ENCODE results near the gene METRNL.

METRNL gene

DNA sequence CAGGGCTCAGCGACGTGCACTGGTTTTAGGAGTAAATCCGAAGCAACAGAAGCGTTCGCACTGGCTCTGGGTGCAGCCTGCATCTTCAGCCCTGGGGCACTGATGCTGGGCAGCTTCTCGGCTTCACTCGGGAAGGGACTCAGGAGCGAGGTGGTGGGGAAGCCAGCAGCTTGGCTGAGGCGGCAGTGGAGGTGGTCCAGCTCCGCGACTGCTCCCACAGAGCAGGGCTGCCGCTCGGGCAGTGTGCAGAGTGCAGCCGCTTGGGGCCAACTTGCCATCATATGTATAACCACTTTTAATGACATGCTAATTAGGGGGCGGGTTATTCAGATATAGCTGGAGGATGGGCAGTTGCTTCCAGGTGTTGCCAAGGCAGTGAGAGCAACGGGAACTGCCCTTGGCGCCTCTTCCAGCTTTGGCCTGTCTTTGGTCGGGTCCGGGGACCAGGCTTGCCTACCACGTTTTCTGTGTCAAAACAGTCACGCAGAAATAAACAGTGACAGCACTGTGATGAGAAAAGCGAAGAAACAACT, 26.7 kb downstream of the METRNL start:
- H3K4me3 ChIP-seq (ENCODE audit: low read depth, low read length): no peak overlapping the region
- H3K36me3 ChIP-seq: no peaks in the 10 kb centered on the region
- TF ChIP-seq, protein P1, sequence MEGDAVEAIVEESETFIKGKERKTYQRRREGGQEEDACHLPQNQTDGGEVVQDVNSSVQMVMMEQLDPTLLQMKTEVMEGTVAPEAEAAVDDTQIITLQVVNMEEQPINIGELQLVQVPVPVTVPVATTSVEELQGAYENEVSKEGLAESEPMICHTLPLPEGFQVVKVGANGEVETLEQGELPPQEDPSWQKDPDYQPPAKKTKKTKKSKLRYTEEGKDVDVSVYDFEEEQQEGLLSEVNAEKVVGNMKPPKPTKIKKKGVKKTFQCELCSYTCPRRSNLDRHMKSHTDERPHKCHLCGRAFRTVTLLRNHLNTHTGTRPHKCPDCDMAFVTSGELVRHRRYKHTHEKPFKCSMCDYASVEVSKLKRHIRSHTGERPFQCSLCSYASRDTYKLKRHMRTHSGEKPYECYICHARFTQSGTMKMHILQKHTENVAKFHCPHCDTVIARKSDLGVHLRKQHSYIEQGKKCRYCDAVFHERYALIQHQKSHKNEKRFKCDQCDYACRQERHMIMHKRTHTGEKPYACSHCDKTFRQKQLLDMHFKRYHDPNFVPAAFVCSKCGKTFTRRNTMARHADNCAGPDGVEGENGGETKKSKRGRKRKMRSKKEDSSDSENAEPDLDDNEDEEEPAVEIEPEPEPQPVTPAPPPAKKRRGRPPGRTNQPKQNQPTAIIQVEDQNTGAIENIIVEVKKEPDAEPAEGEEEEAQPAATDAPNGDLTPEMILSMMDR (IDR thresholded peaks at IDR 0.05; ENCODE audit: low read depth, low read length): no peak
- H3K27me3 ChIP-seq (ENCODE audit: insufficient read depth, low read depth, severe bottlenecking): no peaks in the 10 kb centered on the region
- DNase-seq: no peak
- H3K9me3 ChIP-seq (ENCODE audit: severe bottlenecking): peaks cover 11% of the 10 kb centered on the region
- H3K27ac ChIP-seq: no peak overlapping the region

DNA sequence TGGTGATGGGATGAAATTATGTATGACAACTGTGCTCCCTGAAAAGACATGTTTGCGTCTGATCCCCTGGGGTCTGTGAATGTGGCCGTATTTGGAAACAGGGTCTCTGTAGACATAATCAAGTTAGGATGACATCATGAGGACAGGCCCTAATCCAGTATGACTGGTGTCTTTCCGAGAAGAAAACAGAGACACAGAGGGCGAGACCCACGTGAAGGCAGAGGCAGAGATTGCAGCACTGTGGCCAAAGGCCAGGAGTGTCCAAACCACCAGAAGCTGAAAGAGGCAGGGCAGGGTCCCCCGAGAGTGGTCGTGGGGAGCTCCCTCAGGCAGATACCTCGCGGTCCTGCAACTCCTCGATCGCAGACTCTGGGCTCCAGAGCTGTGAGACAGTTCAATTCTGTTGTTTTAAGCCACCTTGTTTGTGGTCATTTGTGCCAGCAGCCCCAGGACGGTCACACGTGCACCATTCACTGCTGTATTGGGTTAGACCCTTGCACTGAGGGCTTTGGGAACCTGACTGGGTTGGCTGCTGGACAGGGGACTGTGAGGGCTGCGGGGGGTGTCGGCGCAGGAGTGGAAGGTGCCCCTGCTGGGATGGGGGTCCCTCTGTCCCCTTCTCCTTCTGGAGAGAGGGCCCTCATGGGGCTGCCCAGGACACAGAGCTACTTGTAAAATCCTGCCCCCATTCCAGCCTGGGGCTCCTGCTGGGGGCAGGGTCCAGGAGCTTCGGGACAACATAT, 27.7 kb downstream of the METRNL start:
- H3K36me3 ChIP-seq: no peaks in the 10 kb centered on the region
- H3K27me3 ChIP-seq (ENCODE audit: insufficient read depth, low read depth, severe bottlenecking): no peaks in the 10 kb centered on the region
- H3K4me3 ChIP-seq (ENCODE audit: low read depth, low read length): no peak overlapping the region
- H3K27ac ChIP-seq: no peak overlapping the region
- TF ChIP-seq, protein P1 (IDR thresholded peaks at IDR 0.05; ENCODE audit: low read depth, low read length): no peak
- no peak for DNase-seq
- peaks cover 11% of the 10 kb centered on the region for H3K9me3 ChIP-seq (ENCODE audit: severe bottlenecking)

GRCh38 chr17:83107656-83108048, 28.2 kb downstream of the METRNL start:
- peaks cover 11% of the 10 kb centered on the region for H3K9me3 ChIP-seq (ENCODE audit: severe bottlenecking)
- no peaks in the 10 kb centered on the region for H3K36me3 ChIP-seq
- DNase-seq: no peak
- H3K4me3 ChIP-seq (ENCODE audit: low read depth, low read length): no peak overlapping the region
- no peak overlapping the region for H3K27ac ChIP-seq
- TF ChIP-seq, protein P1 (IDR thresholded peaks at IDR 0.05; ENCODE audit: low read depth, low read length): no peak
- no peaks in the 10 kb centered on the region for H3K27me3 ChIP-seq (ENCODE audit: insufficient read depth, low read depth, severe bottlenecking)

GRCh38 chr17:83108709-83109108, 29.3 kb downstream of the METRNL start:
- Histone ChIP-seq H3K9me3 (ENCODE audit: severe bottlenecking) (peaks cover 8% of the 10 kb centered on the region), H3K27me3 (ENCODE audit: insufficient read depth, low read depth, severe bottlenecking) (no peaks in the 10 kb centered on the region), H3K36me3 (no peaks in the 10 kb centered on the region), H3K27ac (no peak overlapping the region), H3K4me3 (ENCODE audit: low read depth, low read length) (no peak overlapping the region)
- TF ChIP-seq, protein P1 (IDR thresholded peaks at IDR 0.05; ENCODE audit: low read depth, low read length): no peak
- no peak for DNase-seq

DNA sequence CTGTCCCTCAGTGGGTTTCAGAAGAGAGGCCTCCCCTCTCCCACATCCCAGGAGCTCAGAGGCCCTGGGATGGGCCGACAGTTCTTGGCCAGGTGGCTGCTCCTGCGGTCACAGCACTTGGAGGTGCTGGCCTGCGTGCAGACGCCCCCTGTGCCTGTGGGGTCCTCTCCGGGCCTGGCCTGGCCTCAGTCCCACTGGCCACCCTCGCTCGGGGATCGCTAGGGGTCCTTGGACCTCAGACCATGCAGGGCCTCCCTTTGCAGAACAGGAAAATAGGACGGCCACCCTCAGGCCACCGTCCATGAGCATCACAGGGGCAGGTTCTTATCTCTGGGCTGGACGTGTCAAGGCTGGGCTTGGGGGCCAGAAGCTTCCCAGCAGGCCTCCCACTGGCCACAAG, 30.0 kb downstream of the METRNL start:
- Histone ChIP-seq H3K36me3 (no peaks in the 10 kb centered on the region), H3K9me3 (ENCODE audit: severe bottlenecking) (peaks cover 8% of the 10 kb centered on the region), H3K4me3 (ENCODE audit: low read depth, low read length) (no peak overlapping the region), H3K27me3 (ENCODE audit: insufficient read depth, low read depth, severe bottlenecking) (no peaks in the 10 kb centered on the region), H3K27ac (no peak overlapping the region)
- TF ChIP-seq, protein P1 (IDR thresholded peaks at IDR 0.05; ENCODE audit: low read depth, low read length): no peak
- no peak for DNase-seq
